Liver (tissue), 9 donors: Measurements from ENCODE around the gene MICAL1. TPM values are rescaled to one million over a fixed set of nuclear protein-coding genes. Genes with fewer than 3 reads are reported as not detected.

Source experiments
- DNase-seq: peaks from one replicate; pipeline ENCODE4 v3.0.0-alpha.2; 2017; ENCODE audit warnings: low spot score
- H3K27ac ChIP-seq, 2 donors: one replicate each; pipeline ENCODE4 v1.7.0; 2013; ENCODE audit warnings: inconsistent platforms in 2 of 2, low read length in 2 of 2, control low read depth in 1 of 2, low read depth in 1 of 2, mild to moderate bottlenecking in 1 of 2
- H3K27me3 ChIP-seq, 4 donors: one replicate each; pipeline versions ENCODE4 v1.6.1 to v1.7.0; 2013; ENCODE audit warnings: low read length in 3 of 4, inconsistent platforms in 1 of 4, mild to moderate bottlenecking in 1 of 4, moderate library complexity in 1 of 4; ENCODE audit not compliant: control insufficient read depth in 4 of 4, insufficient read depth in 4 of 4
- H3K36me3 ChIP-seq, 4 donors: one replicate each; pipeline versions ENCODE4 v1.6.1 to v1.7.0; 2013; ENCODE audit warnings: low read length in 3 of 4, mild to moderate bottlenecking in 3 of 4, low read depth in 1 of 4, moderate library complexity in 1 of 4; ENCODE audit not compliant: control insufficient read depth in 4 of 4, insufficient read depth in 3 of 4
- H3K4me1 ChIP-seq, 4 donors: one replicate each; pipeline versions ENCODE4 v1.6.1 to v1.7.0; 2013; ENCODE audit warnings: low read length in 3 of 4, mild to moderate bottlenecking in 3 of 4, moderate library complexity in 1 of 4; ENCODE audit not compliant: control insufficient read depth in 4 of 4, insufficient read depth in 4 of 4
- H3K4me3 ChIP-seq, 3 donors: one replicate each; pipeline versions ENCODE4 v1.6.1 to v1.7.0; 2013; ENCODE audit warnings: low read length in 3 of 3, control low read depth in 1 of 3, low read depth in 1 of 3, mild to moderate bottlenecking in 1 of 3
- H3K9ac ChIP-seq, 2 donors: one replicate each; pipeline ENCODE4 v1.7.0; 2013; ENCODE audit warnings: low read length in 2 of 2, mild to moderate bottlenecking in 2 of 2, moderate library complexity in 2 of 2, control low read depth in 1 of 2, low read depth in 1 of 2
- H3K9me3 ChIP-seq, 4 donors: one replicate each; pipeline versions ENCODE4 v1.6.1 to v1.7.0; 2013; ENCODE audit warnings: low read length in 3 of 4; ENCODE audit not compliant: control insufficient read depth in 4 of 4
- EGR1 ChIP-seq, 2 donors: IDR thresholded peaks; 2 replicates each; pipeline ENCODE4 v1.6.1; 2016 to 2018; ENCODE audit warnings: antibody characterized with exemption in 2 of 2, low read depth in 2 of 2
- FOXA1 ChIP-seq: IDR thresholded peaks from 2 replicates; pipeline ENCODE4 v1.6.1; 2016; ENCODE audit warnings: antibody characterized with exemption
- FOXA2 ChIP-seq: IDR thresholded peaks from 2 replicates; pipeline ENCODE4 v1.6.1; 2016; ENCODE audit warnings: antibody characterized with exemption
- HNF4G ChIP-seq: IDR thresholded peaks from 2 replicates; pipeline ENCODE4 v1.6.1; 2016; ENCODE audit warnings: antibody characterized with exemption
- JUND ChIP-seq, 2 donors: IDR thresholded peaks; 2 replicates each; pipeline ENCODE4 v1.6.1; 2016; ENCODE audit warnings: antibody characterized with exemption in 2 of 2
- NR2F2 ChIP-seq: IDR thresholded peaks from 2 replicates; pipeline ENCODE4 v1.6.1; 2016; ENCODE audit warnings: antibody characterized with exemption
- RAD21 ChIP-seq, 2 donors: IDR thresholded peaks; 2 replicates each; pipeline ENCODE4 v1.6.1; 2016; ENCODE audit warnings: antibody characterized with exemption in 2 of 2, mild to moderate bottlenecking in 2 of 2
- RXRA ChIP-seq, 2 donors: IDR thresholded peaks; 2 replicates each; pipeline ENCODE4 v1.6.1; 2017 to 2018; ENCODE audit warnings: antibody characterized with exemption in 2 of 2, mild to moderate bottlenecking in 1 of 2
- SP1 ChIP-seq: IDR thresholded peaks from 2 replicates; pipeline ENCODE4 v1.6.1; 2018; ENCODE audit warnings: antibody characterized with exemption, mild to moderate bottlenecking
- YY1 ChIP-seq: IDR thresholded peaks from 2 replicates; pipeline ENCODE4 v1.6.1; 2016; ENCODE audit warnings: antibody characterized with exemption, mild to moderate bottlenecking
- WGBS: extraction: QIAGEN DNeasy Blood & Tissue Kit; methylation state at CpG from one replicate; pipeline ENCODE4 v1.1.7; 2013; 5-methylcytosine and 5-hydroxymethylcytosine counted together
- polyA plus RNA-seq, 2 donors: library from polyadenylated mRNA; stranded (reverse) in 1 of 2; unstranded in 1 of 2; fragments of 200-250 nt in 1 of 2; fragments of >200 nt in 1 of 2; fragmentation: Nextera tagmentation in 1 of 2; extraction: Ambion mirVana in 1 of 2; gene quantifications; one replicate each; pipeline versions ENCODE4 v1.2.1 to v1.2.3, GENCODE V29; 2013 to 2015
- total RNA-seq, 2 donors: library from RNA; depleted of rRNA; stranded (reverse); fragments of >200 nt; gene quantifications; one replicate each; pipeline ENCODE4 v1.2.3, GENCODE V29; 2014
- TF ChIP-seq, protein P1 (sequence below): IDR thresholded peaks from 2 replicates; pipeline ENCODE4 v1.6.1; 2016; ENCODE audit warnings: antibody characterized with exemption, mild to moderate bottlenecking
- TF ChIP-seq, protein P2 (sequence below): IDR thresholded peaks from 2 replicates; pipeline ENCODE4 v1.6.1; 2016; ENCODE audit warnings: antibody characterized with exemption
- TF ChIP-seq, protein P3 (sequence below): fragments of 150-350 bp; IDR thresholded peaks from 2 replicates; pipeline ENCODE4 v1.5.1; 2017; ENCODE audit warnings: improper control_type of control experiment, low read depth, low read length; ENCODE audit not compliant: missing input control
- donor health status: healthy.
- donor health status: healthy.
- donor health status: healthy.
- donor health status: healthy.
- donor health status: healthy.

Gene MICAL1
- total and polyA plus RNA-seq, 4 donors, result 1.8 to 4.9 (median 3.3) TPM

DNA sequence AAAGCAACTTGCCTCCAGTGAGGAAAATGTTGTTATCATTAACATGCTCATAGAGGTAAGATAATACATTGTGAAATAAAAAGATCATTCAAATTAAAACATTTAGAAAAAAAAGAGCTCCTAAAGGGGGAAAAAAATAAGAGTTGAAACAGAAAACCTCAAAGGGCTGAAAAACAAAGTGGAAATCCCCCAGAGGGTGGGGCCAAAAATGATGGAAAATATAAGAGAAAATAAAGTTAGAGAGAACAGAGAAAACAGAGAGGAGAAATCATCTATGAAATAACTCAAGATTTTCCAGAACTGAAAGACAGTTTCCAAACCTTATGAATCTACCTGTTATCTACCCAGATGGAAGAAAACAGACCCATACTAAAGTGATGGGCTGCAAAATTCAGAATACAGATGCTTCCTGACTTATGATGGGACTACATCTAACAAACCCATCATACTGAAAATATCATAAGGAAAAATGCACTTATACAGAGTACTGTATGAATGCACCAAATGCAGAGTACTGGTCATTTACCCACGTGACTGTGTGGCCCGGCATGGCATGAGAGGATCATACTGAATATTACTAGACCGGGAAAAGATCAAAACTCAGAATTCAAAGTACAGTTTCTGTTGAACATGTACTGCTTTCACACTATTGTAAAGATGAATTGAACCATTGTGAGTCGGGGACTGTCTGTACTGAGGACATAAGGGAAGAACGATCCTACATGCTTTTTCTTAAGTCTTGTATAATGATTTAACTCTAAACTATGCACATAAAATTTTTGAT, 23.5 kb upstream of the MICAL1 start:
- H3K36me3 ChIP-seq, result peaks cover 2 to 12% (median 5%) of the 10 kb centered on the region in 4 donors
- no peak for DNase-seq
- peaks cover 0 to 24% (median 7%) of the 10 kb centered on the region in 4 donors for H3K4me1 ChIP-seq
- no peak overlapping the region for H3K4me3 ChIP-seq
- no peak overlapping the region for H3K27ac ChIP-seq
- H3K9me3 ChIP-seq, result no peaks in the 10 kb centered on the region
- H3K27me3 ChIP-seq, result no peaks in the 10 kb centered on the region
- no peak overlapping the region for H3K9ac ChIP-seq
- WGBS, result 87% methylated on average over 5 of the region's 5 CpGs
- TF ChIP-seq NR2F2 (no peak), HNF4G (no peak), JUND (IDR thresholded peaks at IDR 0.05) (no peak), RXRA (IDR thresholded peaks at IDR 0.05) (no peak), FOXA2 (no peak), EGR1 (IDR thresholded peaks at IDR 0.05; ENCODE audit: low read depth in 2 of 2) (no peak), YY1 (no peak), FOXA1 (no peak)
- TF ChIP-seq, protein P1, sequence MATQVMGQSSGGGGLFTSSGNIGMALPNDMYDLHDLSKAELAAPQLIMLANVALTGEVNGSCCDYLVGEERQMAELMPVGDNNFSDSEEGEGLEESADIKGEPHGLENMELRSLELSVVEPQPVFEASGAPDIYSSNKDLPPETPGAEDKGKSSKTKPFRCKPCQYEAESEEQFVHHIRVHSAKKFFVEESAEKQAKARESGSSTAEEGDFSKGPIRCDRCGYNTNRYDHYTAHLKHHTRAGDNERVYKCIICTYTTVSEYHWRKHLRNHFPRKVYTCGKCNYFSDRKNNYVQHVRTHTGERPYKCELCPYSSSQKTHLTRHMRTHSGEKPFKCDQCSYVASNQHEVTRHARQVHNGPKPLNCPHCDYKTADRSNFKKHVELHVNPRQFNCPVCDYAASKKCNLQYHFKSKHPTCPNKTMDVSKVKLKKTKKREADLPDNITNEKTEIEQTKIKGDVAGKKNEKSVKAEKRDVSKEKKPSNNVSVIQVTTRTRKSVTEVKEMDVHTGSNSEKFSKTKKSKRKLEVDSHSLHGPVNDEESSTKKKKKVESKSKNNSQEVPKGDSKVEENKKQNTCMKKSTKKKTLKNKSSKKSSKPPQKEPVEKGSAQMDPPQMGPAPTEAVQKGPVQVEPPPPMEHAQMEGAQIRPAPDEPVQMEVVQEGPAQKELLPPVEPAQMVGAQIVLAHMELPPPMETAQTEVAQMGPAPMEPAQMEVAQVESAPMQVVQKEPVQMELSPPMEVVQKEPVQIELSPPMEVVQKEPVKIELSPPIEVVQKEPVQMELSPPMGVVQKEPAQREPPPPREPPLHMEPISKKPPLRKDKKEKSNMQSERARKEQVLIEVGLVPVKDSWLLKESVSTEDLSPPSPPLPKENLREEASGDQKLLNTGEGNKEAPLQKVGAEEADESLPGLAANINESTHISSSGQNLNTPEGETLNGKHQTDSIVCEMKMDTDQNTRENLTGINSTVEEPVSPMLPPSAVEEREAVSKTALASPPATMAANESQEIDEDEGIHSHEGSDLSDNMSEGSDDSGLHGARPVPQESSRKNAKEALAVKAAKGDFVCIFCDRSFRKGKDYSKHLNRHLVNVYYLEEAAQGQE, result no peak
- TF ChIP-seq, protein P2, sequence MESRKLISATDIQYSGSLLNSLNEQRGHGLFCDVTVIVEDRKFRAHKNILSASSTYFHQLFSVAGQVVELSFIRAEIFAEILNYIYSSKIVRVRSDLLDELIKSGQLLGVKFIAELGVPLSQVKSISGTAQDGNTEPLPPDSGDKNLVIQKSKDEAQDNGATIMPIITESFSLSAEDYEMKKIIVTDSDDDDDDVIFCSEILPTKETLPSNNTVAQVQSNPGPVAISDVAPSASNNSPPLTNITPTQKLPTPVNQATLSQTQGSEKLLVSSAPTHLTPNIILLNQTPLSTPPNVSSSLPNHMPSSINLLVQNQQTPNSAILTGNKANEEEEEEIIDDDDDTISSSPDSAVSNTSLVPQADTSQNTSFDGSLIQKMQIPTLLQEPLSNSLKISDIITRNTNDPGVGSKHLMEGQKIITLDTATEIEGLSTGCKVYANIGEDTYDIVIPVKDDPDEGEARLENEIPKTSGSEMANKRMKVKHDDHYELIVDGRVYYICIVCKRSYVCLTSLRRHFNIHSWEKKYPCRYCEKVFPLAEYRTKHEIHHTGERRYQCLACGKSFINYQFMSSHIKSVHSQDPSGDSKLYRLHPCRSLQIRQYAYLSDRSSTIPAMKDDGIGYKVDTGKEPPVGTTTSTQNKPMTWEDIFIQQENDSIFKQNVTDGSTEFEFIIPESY, result no peak
- TF ChIP-seq, protein P3, sequence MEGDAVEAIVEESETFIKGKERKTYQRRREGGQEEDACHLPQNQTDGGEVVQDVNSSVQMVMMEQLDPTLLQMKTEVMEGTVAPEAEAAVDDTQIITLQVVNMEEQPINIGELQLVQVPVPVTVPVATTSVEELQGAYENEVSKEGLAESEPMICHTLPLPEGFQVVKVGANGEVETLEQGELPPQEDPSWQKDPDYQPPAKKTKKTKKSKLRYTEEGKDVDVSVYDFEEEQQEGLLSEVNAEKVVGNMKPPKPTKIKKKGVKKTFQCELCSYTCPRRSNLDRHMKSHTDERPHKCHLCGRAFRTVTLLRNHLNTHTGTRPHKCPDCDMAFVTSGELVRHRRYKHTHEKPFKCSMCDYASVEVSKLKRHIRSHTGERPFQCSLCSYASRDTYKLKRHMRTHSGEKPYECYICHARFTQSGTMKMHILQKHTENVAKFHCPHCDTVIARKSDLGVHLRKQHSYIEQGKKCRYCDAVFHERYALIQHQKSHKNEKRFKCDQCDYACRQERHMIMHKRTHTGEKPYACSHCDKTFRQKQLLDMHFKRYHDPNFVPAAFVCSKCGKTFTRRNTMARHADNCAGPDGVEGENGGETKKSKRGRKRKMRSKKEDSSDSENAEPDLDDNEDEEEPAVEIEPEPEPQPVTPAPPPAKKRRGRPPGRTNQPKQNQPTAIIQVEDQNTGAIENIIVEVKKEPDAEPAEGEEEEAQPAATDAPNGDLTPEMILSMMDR, result no peak

DNA sequence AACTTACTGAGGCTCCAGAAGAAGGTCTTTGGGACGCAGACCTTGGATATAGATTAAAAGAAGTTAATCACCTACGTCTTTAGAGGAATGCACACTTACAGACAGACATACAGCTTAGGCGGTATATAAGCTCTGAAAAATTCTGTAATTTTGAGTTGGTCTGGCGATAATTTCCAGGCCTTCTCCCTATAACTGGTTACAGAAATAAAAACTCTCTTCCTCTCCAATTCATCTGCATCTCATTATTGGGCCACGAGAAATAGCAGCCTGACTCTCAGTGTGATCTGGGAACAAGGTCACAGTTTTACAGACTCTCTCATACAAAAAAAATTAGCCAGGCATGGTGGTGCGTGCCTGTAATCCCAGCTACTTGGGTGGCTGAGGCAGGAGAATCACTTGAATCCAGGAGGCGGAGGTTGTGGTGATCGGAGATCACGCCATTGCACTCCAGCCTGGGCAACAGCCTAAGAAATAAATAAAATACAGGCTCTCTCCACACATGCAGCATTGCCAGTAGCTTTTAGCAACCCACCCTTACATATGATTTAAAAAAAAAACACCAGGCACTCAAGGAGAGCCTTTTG, 22.7 kb upstream of the MICAL1 start:
- H3K4me3 ChIP-seq, result no peak overlapping the region
- TF ChIP-seq, protein P3, result no peak
- TF ChIP-seq, protein P1, result no peak
- no peak for TF ChIP-seq YY1
- TF ChIP-seq SP1, result no peak
- TF ChIP-seq JUND (IDR thresholded peaks at IDR 0.05), result no peak
- TF ChIP-seq RAD21 (IDR thresholded peaks at IDR 0.05), result no peak
- TF ChIP-seq, protein P2, result no peak
- TF ChIP-seq EGR1 (IDR thresholded peaks at IDR 0.05; ENCODE audit: low read depth in 2 of 2), result no peak
- H3K4me1 ChIP-seq, result peaks cover 0 to 20% (median 7%) of the 10 kb centered on the region in 4 donors

More for the DNA sequence above, 22.7 kb upstream of the MICAL1 start:
- H3K27ac ChIP-seq, result no peak overlapping the region
- no peaks in the 10 kb centered on the region for H3K27me3 ChIP-seq
- no peak overlapping the region for H3K9ac ChIP-seq
- no peaks in the 10 kb centered on the region for H3K9me3 ChIP-seq
- no peak for DNase-seq
- WGBS, result 94% methylated on average over 9 of the region's 9 CpGs
- peaks cover 5 to 12% (median 7%) of the 10 kb centered on the region in 4 donors for H3K36me3 ChIP-seq
